Kidney epithelial cell (primary cell): ENCODE measurements around the gene TMEM59. TPM values are rescaled to one million over a fixed set of nuclear protein-coding genes. Genes with fewer than 3 reads are reported as not detected.
A peak's percentile ranks its signal among the peaks of the same experiment; 100 is the strongest.

Experiments
- DNase-seq: peaks from one replicate; pipeline ENCODE4 v3.0.0-alpha.2; 2010; ENCODE audit warnings: low read depth
- H3K27me3 ChIP-seq: 2 replicates; pipeline ENCODE4 v1.6.0; 2011; ENCODE audit warnings: low read length; ENCODE audit not compliant: control insufficient read depth, insufficient read depth
- H3K36me3 ChIP-seq: 2 replicates; pipeline ENCODE4 v1.5.1; 2011; ENCODE audit warnings: low read length; ENCODE audit not compliant: control insufficient read depth, insufficient read depth
- H3K4me3 ChIP-seq: 2 replicates; pipeline ENCODE4 v1.5.1; 2011; ENCODE audit warnings: low read depth, mild to moderate bottlenecking, control low read depth, low read length
- total RNA-seq: library from RNA; depleted of rRNA; stranded (reverse); fragments of >200 nt; gene quantifications from 2 replicates; pipeline ENCODE4 v1.2.3, GENCODE V29; 2015
- TF ChIP-seq, protein P1 (sequence below): IDR thresholded peaks from 2 replicates; pipeline ENCODE4 v1.5.1; 2011; ENCODE audit warnings: mild to moderate bottlenecking, moderate library complexity, low read length, control low read depth, inconsistent platforms; ENCODE audit not compliant: insufficient read depth, poor library complexity, severe bottlenecking

TMEM59 gene
- total RNA-seq, 1 donor from 2014 or later: 138 TPM

GRCh38 chr1:54084794-54085193, 31.8 kb upstream of the TMEM59 start:
- Histone ChIP-seq H3K4me3 (no peak overlapping the region), H3K36me3 (no peaks in the 10 kb centered on the region), H3K27me3 (no peaks in the 10 kb centered on the region)
- no peak for DNase-seq
- TF ChIP-seq, protein P1, sequence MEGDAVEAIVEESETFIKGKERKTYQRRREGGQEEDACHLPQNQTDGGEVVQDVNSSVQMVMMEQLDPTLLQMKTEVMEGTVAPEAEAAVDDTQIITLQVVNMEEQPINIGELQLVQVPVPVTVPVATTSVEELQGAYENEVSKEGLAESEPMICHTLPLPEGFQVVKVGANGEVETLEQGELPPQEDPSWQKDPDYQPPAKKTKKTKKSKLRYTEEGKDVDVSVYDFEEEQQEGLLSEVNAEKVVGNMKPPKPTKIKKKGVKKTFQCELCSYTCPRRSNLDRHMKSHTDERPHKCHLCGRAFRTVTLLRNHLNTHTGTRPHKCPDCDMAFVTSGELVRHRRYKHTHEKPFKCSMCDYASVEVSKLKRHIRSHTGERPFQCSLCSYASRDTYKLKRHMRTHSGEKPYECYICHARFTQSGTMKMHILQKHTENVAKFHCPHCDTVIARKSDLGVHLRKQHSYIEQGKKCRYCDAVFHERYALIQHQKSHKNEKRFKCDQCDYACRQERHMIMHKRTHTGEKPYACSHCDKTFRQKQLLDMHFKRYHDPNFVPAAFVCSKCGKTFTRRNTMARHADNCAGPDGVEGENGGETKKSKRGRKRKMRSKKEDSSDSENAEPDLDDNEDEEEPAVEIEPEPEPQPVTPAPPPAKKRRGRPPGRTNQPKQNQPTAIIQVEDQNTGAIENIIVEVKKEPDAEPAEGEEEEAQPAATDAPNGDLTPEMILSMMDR: no peak

DNA sequence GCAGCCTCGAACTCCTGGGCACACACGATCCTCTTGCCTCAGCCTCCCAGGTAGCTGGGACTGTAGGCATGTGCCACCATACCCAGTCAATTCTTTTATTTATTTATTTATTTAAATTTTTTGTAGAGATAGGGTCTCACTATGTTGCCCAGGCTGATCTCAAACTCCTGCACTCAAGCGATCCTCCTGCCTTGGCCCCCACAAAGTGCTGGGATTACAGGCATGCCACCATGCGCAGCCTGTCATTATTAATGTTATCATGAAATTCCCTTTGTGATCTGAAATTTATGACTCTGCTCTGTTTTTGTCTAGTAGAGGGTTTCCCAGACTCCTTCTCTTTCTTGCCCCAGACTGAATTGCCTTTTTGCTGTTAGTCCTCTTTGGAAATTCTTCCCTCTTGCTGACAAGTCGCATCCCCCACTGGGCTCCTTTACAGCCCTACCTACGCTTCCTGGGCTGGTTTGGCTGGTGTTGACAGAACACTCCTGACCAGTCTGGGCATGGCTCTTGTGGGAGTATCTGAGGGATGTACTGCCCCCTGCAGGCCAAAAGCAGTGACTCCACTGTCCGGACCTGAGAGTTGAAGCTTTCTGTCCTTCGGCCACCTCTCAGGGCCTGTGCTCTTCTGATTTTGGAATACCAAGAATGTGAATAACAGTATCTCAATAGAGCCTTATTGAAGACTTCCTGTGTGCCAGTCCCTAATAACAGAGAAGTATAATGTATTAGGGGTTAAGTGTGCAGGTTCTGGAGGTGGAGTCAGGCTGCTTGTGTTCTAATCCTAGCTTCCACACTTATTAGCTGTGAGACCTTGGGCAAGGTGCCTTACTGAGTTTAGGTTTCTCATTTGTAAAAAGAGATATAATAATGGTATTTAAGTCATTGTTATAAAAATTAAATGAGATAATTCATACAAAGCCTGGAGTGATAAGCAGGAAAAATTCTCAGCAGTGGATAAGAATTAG, 28.6 kb upstream of the TMEM59 start:
- DNase-seq: peak; percentile 18
- no peak overlapping the region for H3K4me3 ChIP-seq
- H3K36me3 ChIP-seq: no peaks in the 10 kb centered on the region
- H3K27me3 ChIP-seq: no peaks in the 10 kb centered on the region
- TF ChIP-seq, protein P1: peak; percentile 77

- DNase-seq: peak; percentile 18
- Histone ChIP-seq H3K4me3 (no peak overlapping the region), H3K27me3 (no peaks in the 10 kb centered on the region), H3K36me3 (no peaks in the 10 kb centered on the region)
- TF ChIP-seq, protein P1: no peak
Measured at GRCh38 chr1:54080598-54081049, 27.6 kb upstream of the TMEM59 start.

DNA sequence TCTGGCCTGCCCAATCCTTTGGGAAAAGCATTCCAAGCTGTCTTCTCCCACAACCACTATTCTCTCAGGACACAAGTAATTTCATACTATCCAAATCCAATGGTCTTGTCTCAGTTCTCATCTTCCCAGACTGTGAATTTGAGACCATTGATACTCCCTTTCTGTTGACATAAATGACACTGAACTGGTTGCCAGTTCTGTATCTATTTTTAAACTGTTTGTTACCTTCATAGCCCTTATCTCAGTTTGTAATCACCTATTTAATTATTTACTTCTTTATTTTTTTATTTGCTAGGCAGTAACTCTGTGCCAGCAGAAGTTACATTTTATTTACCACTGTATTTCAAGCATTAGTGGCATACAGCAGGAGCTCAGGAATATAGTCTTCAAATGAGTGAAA, 24.4 kb upstream of the TMEM59 start:
- Histone ChIP-seq H3K27me3 (no peaks in the 10 kb centered on the region), H3K36me3 (no peaks in the 10 kb centered on the region), H3K4me3 (no peak overlapping the region)
- TF ChIP-seq, protein P1: no peak
- no peak for DNase-seq

- no peak for DNase-seq
- Histone ChIP-seq H3K4me3 (no peak overlapping the region), H3K27me3 (no peaks in the 10 kb centered on the region), H3K36me3 (no peaks in the 10 kb centered on the region)
- TF ChIP-seq, protein P1: peak; percentile 85
Measured at GRCh38 chr1:54070171-54070837, 17.3 kb upstream of the TMEM59 start.
